GM11168 (cell line): ENCODE measurements around the gene ROGDI.

Source experiments
- in situ Hi-C: fragments of 300-500 bp; cut with MboI; formaldehyde crosslinking; loops from one replicate; pipeline ENCODE4 v1.12.0; 2022; ENCODE audit warnings: low sequenced_read_pairs; ENCODE audit not compliant: unreplicated experiment

Gene ROGDI

GRCh38 chr16:4814542-4815173, 12.2 kb upstream of the ROGDI start:
- in situ Hi-C loops, result no loop called here

DNA sequence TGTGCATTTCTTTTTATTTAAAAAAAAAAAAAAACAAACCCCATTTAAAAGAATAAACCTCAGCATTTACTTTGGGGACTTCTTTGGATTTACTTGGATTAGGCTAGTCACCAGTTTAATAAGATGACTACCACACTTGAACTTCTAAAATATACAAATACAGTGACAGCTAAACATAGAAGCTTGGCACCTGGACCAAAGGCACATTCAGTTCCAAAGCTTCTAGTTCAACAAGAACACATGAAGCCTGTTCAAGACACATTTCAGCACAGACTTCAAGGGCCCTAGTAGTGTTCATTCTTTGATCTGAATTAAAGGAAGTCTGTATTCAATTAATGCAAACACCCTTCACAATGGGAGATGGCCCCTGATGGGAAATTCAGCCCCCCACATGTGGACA, 11.6 kb upstream of the ROGDI start:
- in situ Hi-C loops, result no loop called here

DNA sequence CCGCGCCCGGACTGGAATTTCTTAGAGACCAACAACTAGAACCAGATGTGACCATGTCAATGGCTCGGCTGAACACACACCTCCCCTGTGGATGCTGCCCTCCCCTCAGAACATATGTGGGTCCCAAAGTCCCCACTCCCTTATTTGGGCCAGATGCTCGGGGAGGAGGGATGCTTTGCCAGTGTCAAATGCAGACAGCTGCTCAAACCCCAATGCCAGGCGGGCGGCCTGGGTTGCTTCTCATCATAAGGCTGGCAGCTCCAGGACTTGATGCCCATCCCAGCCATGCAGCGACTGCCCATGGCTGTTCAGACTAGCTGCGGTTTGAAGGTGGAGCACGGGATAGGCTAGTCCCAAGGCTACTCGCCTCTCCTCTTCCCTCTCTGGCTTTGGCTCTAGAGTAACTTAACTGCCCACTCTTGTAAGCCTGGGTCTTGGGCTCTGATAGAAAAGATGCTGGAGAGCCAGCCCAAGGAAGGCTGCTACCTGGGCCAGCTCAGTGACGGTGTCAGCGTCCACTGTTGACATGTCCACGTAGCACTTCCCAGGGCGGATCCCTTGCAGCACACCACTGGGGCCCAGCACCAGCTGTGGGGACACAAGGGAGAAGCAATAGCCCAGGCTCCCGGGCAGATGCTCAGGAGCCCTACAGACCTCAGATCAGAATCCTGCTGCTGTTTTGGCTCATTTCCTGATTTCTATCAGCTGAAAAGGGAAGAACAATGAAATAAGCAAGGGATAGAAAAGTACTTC, 11.0 kb upstream of the ROGDI start:
- in situ Hi-C loops, result no loop called here

- in situ Hi-C loops, result no loop called here
Observed at GRCh38 chr16:4811773-4812172, 9.3 kb upstream of the ROGDI start.

DNA sequence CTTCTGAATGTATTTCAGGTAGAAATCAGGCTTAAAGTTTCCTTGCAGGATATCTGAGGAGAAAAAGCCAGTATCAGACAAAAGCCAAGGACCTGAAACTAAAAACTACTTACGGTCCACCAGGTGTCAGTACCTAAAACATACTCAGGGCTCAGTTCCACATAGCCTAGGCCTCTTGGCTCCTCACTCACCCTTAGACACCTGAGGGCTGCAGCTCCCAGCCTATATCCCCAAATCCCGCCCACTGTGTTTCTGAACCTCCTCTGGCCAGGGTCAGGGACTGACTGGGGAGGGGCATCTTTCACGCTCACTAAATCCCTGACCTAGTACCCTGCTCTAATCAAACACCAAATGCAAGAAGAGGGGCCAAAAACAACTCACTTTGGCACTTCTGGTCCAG, 8.8 kb upstream of the ROGDI start:
- in situ Hi-C loops, result no loop called here

DNA sequence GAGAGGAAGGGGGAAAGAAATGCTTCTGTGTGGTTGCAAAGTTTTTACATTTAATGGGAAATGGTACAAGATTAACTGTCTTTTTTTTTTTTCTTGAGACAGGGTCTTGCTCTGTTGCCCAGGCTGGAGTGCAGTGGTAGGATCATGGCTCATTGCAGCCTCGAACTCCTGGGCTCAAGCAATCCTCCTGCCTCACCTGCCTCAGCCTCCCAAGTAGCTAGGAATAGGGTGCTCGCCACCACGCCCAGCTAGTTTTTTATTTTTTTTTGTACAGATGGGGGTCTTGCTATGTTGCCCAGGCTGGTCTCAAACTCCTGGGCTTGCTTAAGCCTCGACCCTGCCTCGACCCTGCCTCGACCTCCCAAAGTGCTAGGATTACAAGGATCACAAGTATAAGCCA, 3.8 kb upstream of the ROGDI start:
- in situ Hi-C loops, result no loop called here

DNA sequence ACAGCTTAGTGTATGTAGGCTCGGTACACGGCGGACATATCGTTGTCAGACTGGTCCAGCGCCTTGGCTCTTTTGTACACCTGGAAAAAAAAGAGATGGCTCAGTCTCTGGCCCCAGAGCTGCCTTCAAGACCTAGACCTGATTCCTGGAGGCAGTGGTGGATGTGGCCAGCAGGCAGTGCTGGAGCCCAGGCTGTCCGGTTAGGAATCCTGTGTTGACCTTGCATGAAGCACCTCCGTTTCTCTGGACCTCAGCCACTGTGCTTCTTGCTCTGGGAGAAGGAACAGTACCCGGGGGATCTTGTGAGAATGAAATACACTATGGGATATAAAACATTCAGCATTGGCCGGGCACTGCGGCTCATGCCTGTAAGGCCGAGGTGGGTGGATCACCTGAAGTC, 2.8 kb upstream of the ROGDI start:
- in situ Hi-C loops, result no loop called here

- in situ Hi-C loops, result no loop called here
Observed at GRCh38 chr16:4803898-4804762, 1.7 kb upstream of the ROGDI start.

DNA sequence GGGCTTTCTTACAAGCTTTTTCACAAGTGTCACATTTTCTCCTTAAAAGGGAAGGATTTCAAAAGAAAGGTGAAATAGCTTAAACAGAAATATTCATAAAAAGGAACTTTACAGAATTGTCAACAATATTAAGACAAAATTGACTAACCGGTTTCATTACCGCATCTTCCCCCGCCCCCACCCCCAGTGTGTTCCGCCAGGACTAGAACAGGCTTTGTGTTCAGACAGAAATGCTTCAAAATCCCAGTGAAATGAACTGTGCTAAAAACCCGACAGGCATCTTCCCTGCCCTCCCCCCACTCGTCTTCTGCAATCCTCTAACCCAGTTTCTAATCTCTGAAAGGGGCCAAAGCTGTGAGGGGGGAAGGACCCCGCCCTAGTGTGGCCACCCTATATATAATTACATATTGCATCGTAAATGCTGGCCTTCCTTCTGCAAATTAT, 990 bp upstream of the ROGDI start:
- in situ Hi-C loops, result no loop called here

DNA sequence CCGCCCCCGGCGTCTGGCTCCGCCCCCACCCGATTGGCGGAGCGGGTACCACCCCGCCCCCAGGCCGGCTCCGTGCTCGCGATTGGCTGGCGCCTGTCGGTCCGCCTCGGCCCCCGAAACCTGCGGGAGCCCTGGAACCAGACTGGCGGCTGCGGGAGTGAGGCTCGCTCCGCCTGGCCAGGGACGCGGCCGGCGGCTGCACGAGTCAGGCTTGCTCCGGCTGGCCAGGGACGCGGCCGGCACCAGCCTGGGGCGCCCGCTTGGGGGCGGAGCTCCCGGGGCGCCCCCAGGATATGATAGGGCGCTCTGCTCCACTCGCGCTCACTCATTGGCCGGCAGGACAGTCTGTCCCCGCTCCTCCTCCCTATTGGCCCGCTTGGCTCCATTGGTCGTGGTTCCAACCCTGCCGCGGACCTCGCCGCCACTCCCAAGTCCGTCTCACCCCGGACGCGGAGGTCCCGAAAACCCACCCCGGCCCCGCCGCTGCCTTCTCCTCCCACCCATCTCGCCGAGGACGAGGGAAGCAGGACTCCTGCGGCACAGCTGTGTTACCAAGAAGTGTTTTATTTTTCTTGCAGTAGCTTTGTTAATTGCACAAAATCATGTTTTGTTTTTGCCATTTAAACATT, 340 bp upstream of the ROGDI start:
- in situ Hi-C loops, result no loop called here

DNA sequence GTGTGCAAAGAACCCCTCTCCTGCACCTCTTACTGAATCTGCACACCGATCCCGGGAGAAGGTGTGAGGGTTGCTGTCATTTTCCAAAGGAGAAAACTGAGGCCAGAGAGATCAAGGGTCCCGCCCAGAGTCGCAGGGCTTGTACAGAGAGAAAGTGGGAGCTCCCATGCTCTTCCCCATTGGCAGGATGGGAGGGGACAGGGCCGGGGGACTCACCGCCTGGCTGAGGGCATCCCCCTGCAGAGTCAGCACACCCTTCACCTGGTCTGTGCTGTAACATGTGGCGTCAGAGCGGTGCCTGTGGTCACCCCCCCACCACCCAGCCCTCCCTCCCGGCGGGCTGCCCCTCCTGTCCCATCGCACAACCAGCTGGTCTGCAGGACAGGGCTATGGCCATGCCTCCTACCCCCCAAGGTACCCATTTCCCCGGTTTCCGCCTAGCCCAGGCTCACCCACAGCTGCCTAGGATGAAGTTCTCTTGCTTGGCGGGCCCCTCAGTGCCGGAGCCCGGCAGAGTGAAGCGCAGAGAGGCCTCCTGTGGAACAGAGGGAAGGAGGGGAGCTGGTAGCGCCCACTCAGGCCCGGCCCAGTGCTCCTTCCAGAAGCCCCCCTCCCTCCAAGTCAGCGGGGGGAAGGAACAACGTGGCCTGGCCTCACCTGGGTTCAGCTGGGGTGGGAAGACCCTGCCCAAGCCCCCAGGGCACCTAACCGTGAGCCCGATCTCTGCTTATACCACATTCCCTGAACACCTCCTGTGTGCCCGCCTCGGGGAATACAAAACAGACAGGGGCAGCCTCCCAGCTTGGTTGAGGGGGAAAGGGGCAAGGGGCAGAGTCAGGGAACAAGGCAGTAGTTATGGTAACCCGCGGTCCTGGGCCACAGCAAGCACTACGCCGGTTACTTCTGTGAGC, 1.1 kb downstream of the ROGDI start:
- in situ Hi-C loops, result no loop called here

DNA sequence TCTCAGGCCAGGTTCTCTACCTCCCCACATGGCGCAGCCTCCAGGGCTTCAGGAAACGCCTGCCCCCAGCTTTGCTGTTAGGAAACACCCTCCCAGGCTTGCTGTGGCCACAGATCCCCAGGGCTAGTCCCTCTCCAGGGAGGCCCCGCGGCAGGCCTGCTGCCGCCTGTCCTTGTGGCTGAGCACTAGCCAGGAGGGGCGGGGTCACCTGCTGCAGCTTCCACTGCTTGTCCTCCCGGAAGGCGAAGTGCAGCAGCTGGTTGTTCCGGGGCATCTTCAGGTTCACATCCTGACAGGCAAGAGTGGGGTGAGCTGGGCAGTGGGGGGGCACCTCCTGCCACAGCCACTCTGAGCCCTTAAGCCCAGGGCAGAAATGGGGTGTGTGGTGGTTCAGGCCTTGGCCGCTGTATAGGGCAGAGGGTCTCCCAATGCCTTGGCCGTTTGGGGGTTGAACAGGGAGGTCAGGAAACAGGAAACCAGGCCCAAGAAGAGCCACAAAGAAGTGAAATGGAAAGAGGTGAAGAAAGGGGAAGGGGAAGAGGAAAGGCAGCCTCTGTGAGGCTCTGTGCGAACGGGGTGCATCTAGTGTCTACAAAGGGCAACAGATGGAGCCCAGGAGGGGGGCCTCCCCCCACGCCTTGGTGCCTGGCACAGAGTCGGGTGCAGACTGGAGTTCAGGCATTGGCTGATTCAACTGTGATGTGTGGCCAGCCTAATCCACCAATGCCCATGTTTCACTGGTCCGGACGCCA, 2.0 kb downstream of the ROGDI start:
- in situ Hi-C loops, result no loop called here

GRCh38 chr16:4799171-4799855, 3.1 kb downstream of the ROGDI start:
- in situ Hi-C loops, result no loop called here

DNA sequence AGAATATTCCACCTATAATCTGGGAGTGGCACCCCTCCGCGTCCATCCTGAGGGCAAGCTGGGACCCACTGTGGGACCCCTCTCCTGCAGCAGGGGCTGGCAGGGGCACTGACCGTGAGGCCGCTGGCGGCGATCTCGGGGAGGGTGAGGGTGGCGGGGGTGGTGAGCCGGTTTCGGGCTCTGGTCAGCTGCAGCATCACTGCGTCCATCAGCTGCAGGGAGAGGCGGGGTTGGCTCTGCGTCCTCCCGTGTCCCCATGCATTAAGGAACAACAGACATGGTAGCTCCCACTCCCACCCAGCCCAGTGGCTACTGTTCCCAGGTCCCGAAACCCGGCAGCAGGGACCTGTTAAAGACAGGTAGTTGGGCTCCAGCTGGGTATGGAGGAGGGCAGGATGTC, 4.0 kb downstream of the ROGDI start:
- in situ Hi-C loops, result no loop called here

- in situ Hi-C loops, result no loop called here
Observed at GRCh38 chr16:4797805-4798252, 4.6 kb downstream of the ROGDI start.

GRCh38 chr16:4796982-4797804, 5.2 kb downstream of the ROGDI start:
- in situ Hi-C loops, result no loop called here

GRCh38 chr16:4795828-4796572, 6.4 kb downstream of the ROGDI start:
- in situ Hi-C loops, result no loop called here
